Esophagus squamous epithelium (tissue), 4 donors: Measurements from ENCODE around the gene MPST.

Source experiments
- POLR2A ChIP-seq, 4 donors: fragments of 450-650 bp; IDR thresholded peaks; one replicate each; pipeline ENCODE4 v1.6.1; 2017; ENCODE audit warnings: antibody characterized with exemption in 4 of 4, mild to moderate bottlenecking in 4 of 4, moderate library complexity in 3 of 4
- TF ChIP-seq, protein P1 (sequence below), 6 experiments: fragments of 450-650 bp in 4 of 6; fragments of 200-600 bp in 2 of 6; sonication (generic) in 2 of 6; IDR thresholded peaks; one replicate each; pipeline ENCODE4 v1.5.1; 2016 to 2019; ENCODE audit warnings: antibody characterized with exemption in 6 of 6, mild to moderate bottlenecking in 4 of 6, moderate library complexity in 4 of 6

DNA sequence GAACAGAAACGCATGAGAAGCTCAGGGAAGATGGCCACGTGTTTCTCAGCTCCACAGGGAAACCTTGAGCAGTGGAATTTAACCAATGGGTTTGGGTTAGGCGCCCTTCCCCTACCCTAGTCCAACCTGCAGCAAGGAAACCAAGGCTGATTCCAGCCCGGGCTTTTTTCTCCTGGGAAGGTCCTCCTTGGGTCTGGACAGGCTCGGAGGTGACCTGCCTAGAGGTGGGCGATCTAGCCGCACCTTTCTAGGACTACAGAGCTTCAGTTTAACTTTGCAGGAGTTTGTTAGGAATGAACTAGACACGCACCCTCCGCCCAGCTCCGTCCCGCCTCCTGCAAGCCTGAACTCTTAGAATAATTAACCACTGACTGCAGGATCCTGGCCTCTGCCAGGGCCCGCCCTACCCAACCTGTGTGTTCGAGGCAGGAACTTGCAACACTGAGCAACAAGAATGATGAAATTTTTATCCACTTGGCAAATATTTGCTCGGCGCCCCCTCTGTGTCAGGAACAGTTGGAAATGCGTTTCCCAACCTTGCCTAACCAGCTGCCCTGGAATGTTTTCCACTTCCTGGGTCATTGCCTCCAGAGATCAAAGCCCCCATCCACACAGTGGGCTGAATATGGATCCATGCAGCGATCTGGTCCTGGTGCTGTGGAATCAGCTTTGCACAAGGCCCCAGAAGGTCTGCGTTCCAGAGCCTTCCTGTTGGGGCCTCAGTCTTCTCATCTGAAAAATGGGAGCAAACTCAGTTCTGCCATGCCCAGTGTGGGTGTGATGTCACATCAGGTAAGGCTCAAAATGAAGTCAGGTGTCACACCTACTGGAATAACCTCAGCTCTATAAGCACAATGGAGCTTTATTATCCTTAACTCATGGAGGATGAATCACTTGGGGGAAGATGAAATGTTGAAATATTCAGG, 13.3 kb downstream of the MPST start:
- TF ChIP-seq, protein P1, sequence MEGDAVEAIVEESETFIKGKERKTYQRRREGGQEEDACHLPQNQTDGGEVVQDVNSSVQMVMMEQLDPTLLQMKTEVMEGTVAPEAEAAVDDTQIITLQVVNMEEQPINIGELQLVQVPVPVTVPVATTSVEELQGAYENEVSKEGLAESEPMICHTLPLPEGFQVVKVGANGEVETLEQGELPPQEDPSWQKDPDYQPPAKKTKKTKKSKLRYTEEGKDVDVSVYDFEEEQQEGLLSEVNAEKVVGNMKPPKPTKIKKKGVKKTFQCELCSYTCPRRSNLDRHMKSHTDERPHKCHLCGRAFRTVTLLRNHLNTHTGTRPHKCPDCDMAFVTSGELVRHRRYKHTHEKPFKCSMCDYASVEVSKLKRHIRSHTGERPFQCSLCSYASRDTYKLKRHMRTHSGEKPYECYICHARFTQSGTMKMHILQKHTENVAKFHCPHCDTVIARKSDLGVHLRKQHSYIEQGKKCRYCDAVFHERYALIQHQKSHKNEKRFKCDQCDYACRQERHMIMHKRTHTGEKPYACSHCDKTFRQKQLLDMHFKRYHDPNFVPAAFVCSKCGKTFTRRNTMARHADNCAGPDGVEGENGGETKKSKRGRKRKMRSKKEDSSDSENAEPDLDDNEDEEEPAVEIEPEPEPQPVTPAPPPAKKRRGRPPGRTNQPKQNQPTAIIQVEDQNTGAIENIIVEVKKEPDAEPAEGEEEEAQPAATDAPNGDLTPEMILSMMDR (IDR thresholded peaks at IDR 0.05) = no peak
- TF ChIP-seq POLR2A (IDR thresholded peaks at IDR 0.05) = peak in 1 of 4 donors; percentile 16
